H1 (cell line): ENCODE results near the gene LRRC4C. TPM values are rescaled to one million over a fixed set of nuclear protein-coding genes. Genes with fewer than 3 reads are reported as not detected.

Experiments
- CTCF ChIA-PET: fragments of 300-600 bp; sonication (Branson Sonifier 250); formaldehyde crosslinking; loops from one replicate; lab custom pipeline; 2021; ENCODE audit not compliant: partially characterized antibody; lab: Charles Lee
- POLR2A ChIA-PET: fragments of 300-600 bp; sonication (Branson Sonifier 250); formaldehyde crosslinking; loops from one replicate; lab custom pipeline; 2021; ENCODE audit warnings: inconsistent platforms; ENCODE audit not compliant: partially characterized antibody; lab: Charles Lee
- DNase-seq, 2 experiments: peaks; one replicate each; pipeline versions ENCODE4 v3.0.0 to v3.0.0-alpha.2; 2010 to 2022; ENCODE audit warnings: low spot score in 2 of 2, low read depth in 1 of 2, mixed read lengths in 1 of 2
- FAIRE-seq: peaks from 2 replicates; lab custom pipeline; 2011; peaks lifted over from hg19 to GRCh38; lab: Jason Lieb, UNC
- H2AFZ ChIP-seq: 2 replicates; pipeline ENCODE4 v1.8.1; 2012; ENCODE audit warnings: low read length, inconsistent platforms
- H2AK5ac ChIP-seq: 2 replicates; pipeline ENCODE4 v1.6.1; 2013; ENCODE audit warnings: low read depth, low read length
- H2BK120ac ChIP-seq: replicated peaks from 2 replicates; pipeline ENCODE3; 2013; ENCODE audit warnings: low read depth, low read length, inconsistent platforms
- H2BK12ac ChIP-seq: 2 replicates; pipeline ENCODE4 v1.6.1; 2013; ENCODE audit warnings: low read depth, low read length
- H2BK15ac ChIP-seq: 2 replicates; pipeline ENCODE4 v1.6.1; 2013; ENCODE audit warnings: low read length
- H2BK20ac ChIP-seq: 2 replicates; pipeline ENCODE4 v1.6.1; 2013; ENCODE audit warnings: low read length
- H2BK5ac ChIP-seq: 2 replicates; pipeline ENCODE4 v1.6.1; 2013; ENCODE audit warnings: low read depth, low read length
- H3K14ac ChIP-seq: 2 replicates; pipeline ENCODE4 v1.6.1; 2013; ENCODE audit warnings: inconsistent platforms; ENCODE audit not compliant: insufficient read length
- H3K18ac ChIP-seq: 2 replicates; pipeline ENCODE4 v1.6.1; 2013; ENCODE audit warnings: low read length; ENCODE audit errors: extremely low read depth
- H3K23ac ChIP-seq: 2 replicates; pipeline ENCODE4 v1.6.1; 2013; ENCODE audit warnings: inconsistent platforms; ENCODE audit not compliant: insufficient read length
- H3K23me2 ChIP-seq: 2 replicates; pipeline ENCODE4 v1.6.1; 2013; ENCODE audit warnings: low read depth, low read length
- H3K27ac ChIP-seq: 2 replicates; pipeline ENCODE4 v1.6.1; 2011; ENCODE audit warnings: low read depth, low read length, inconsistent platforms
- H3K27me3 ChIP-seq, 4 experiments: replicated peaks in 1 of 4; 1 replicate in 1 of 4; 2 replicates in 3 of 4; pipeline versions ENCODE4 v1.6.1 to v1.8.1; 2011 to 2013; ENCODE audit warnings: low read length in 3 of 4, mild to moderate bottlenecking in 3 of 4, inconsistent platforms in 2 of 4, mixed read lengths in 2 of 4, moderate library complexity in 1 of 4; ENCODE audit not compliant: control insufficient read depth in 3 of 4, insufficient read depth in 3 of 4; ENCODE audit errors: extremely low read depth in 1 of 4
- H3K36me3 ChIP-seq, 4 experiments: 2 replicates each; pipeline versions ENCODE4 v1.6.1 to v1.8.1; 2011 to 2013; ENCODE audit warnings: mild to moderate bottlenecking in 4 of 4, low read length in 3 of 4, moderate library complexity in 2 of 4, control low read depth in 1 of 4, inconsistent platforms in 1 of 4; ENCODE audit not compliant: insufficient read depth in 4 of 4, control insufficient read depth in 2 of 4
- H3K4ac ChIP-seq: replicated peaks from 2 replicates; pipeline ENCODE3; 2013; ENCODE audit warnings: low read length, low read depth, mixed read lengths, inconsistent platforms; ENCODE audit not compliant: insufficient read length
- H3K4me1 ChIP-seq, 4 experiments: replicated peaks in 1 of 4; 1 replicate in 1 of 4; 2 replicates in 3 of 4; pipeline versions ENCODE4 v1.6.1 to v1.8.1; 2011 to 2013; ENCODE audit warnings: low read length in 3 of 4, inconsistent platforms in 2 of 4, mixed read lengths in 1 of 4; ENCODE audit not compliant: insufficient read depth in 4 of 4, control insufficient read depth in 3 of 4
- H3K4me2 ChIP-seq, 2 experiments: 2 replicates each; pipeline versions ENCODE4 v1.6.1 to v1.8.1; 2011 to 2013; ENCODE audit warnings: low read depth in 2 of 2, low read length in 2 of 2, control low read depth in 1 of 2, inconsistent platforms in 1 of 2, mild to moderate bottlenecking in 1 of 2; ENCODE audit not compliant: insufficient read depth in 1 of 2
- H3K4me3 ChIP-seq, 4 experiments: fragments of 200-600, 300-600 bp in 1 of 4; sonication (generic), shearing (Covaris generic), sonication (Bioruptor Twin) in 1 of 4; 2 replicates each; pipeline versions ENCODE4 v1.5.1 to v1.8.1; 2011 to 2016; ENCODE audit warnings: low read length in 4 of 4, low read depth in 3 of 4, control low read depth in 2 of 4, inconsistent platforms in 2 of 4, mild to moderate bottlenecking in 2 of 4, mixed read lengths in 1 of 4, moderate library complexity in 1 of 4; ENCODE audit not compliant: insufficient read depth in 2 of 4; ENCODE audit errors: extremely low read depth in 1 of 4
- H3K56ac ChIP-seq: replicated peaks from 2 replicates; pipeline ENCODE3; 2013; ENCODE audit warnings: low read depth, mild to moderate bottlenecking, mixed read lengths, low read length, inconsistent platforms; ENCODE audit not compliant: insufficient read length
- H3K79me1 ChIP-seq: 2 replicates; pipeline ENCODE4 v1.6.1; 2013; ENCODE audit warnings: low read depth, low read length, control low read depth
- H3K79me2 ChIP-seq, 2 experiments: 2 replicates each; pipeline versions ENCODE4 v1.6.1 to v1.8.1; 2012 to 2013; ENCODE audit warnings: low read length in 2 of 2, mild to moderate bottlenecking in 2 of 2, inconsistent platforms in 1 of 2; ENCODE audit not compliant: insufficient read depth in 2 of 2, control insufficient read depth in 1 of 2
- H3K9ac ChIP-seq, 4 experiments: replicated peaks in 1 of 4; 1 replicate in 1 of 4; 2 replicates in 3 of 4; pipeline versions ENCODE4 v1.6.1 to v1.8.1; 2011 to 2013; ENCODE audit warnings: low read depth in 3 of 4, low read length in 3 of 4, control low read depth in 2 of 4, mild to moderate bottlenecking in 2 of 4, moderate library complexity in 2 of 4, inconsistent platforms in 1 of 4; ENCODE audit errors: extremely low read depth in 1 of 4
- H3K9me3 ChIP-seq, 2 experiments: 2 replicates each; pipeline versions ENCODE4 v1.6.1 to v1.8.1; 2012 to 2013; ENCODE audit warnings: mild to moderate bottlenecking in 2 of 2, moderate library complexity in 2 of 2, control low read depth in 1 of 2, inconsistent platforms in 1 of 2, low read depth in 1 of 2, low read length in 1 of 2, mixed read lengths in 1 of 2; ENCODE audit not compliant: insufficient read depth in 2 of 2
- H4K20me1 ChIP-seq, 2 experiments: replicated peaks in 1 of 2; 2 replicates each; pipeline versions ENCODE3 to v1.8.1; 2011 to 2013; ENCODE audit warnings: inconsistent platforms in 2 of 2, low read length in 2 of 2, mild to moderate bottlenecking in 1 of 2; ENCODE audit not compliant: insufficient read depth in 2 of 2, control insufficient read depth in 1 of 2
- H4K5ac ChIP-seq: 2 replicates; pipeline ENCODE4 v1.6.1; 2013; ENCODE audit warnings: low read length, low read depth, mixed read lengths, inconsistent platforms; ENCODE audit not compliant: insufficient read length
- H4K8ac ChIP-seq: 2 replicates; pipeline ENCODE4 v1.8.0; 2013; ENCODE audit warnings: mild to moderate bottlenecking, moderate library complexity, low read length, inconsistent platforms; ENCODE audit not compliant: insufficient read depth; ENCODE audit errors: extremely low read depth
- H4K91ac ChIP-seq: replicated peaks from 2 replicates; pipeline ENCODE3; 2013; ENCODE audit warnings: low read length, mixed read lengths, inconsistent platforms; ENCODE audit not compliant: insufficient read length
- BACH1 ChIP-seq: IDR thresholded peaks from 2 replicates; pipeline ENCODE4 v1.6.1; 2012; ENCODE audit warnings: low read length, improper control_type of control experiment
- BCL11A ChIP-seq, 2 experiments: IDR thresholded peaks; one replicate each; pipeline ENCODE4 v1.6.1; 2011; ENCODE audit warnings: low read depth in 2 of 2, low read length in 2 of 2, mild to moderate bottlenecking in 2 of 2
- EGR1 ChIP-seq: IDR thresholded peaks from 2 replicates; pipeline ENCODE4 v1.6.1; 2011; ENCODE audit warnings: low read depth, low read length, borderline replicate concordance
- JUN ChIP-seq: IDR thresholded peaks from 2 replicates; pipeline ENCODE4 v1.6.1; 2011; ENCODE audit warnings: low read depth, mild to moderate bottlenecking, improper control_type of control experiment, low read length
- MAFK ChIP-seq: IDR thresholded peaks from 2 replicates; pipeline ENCODE4 v1.6.1; 2012; ENCODE audit warnings: low read depth, mild to moderate bottlenecking, improper control_type of control experiment, low read length
- MAX ChIP-seq: IDR thresholded peaks from 2 replicates; pipeline ENCODE4 v1.6.1; 2012; ENCODE audit warnings: inconsistent platforms
- RFX5 ChIP-seq: IDR thresholded peaks from 2 replicates; pipeline ENCODE4 v1.6.1; 2011; ENCODE audit warnings: low read depth, low read length, improper control_type of control experiment, borderline replicate concordance
- SP4 ChIP-seq: IDR thresholded peaks from 2 replicates; pipeline ENCODE4 v1.6.1; 2012; ENCODE audit warnings: low read length, inconsistent platforms
- WGBS, 2 experiments: shearing (Covaris generic) in 1 of 2; methylation state at CpG; one replicate each; pipeline versions ENCODE4 v1.1.6 to v1.1.7; 2013 to 2015; ENCODE audit warnings: low lambda C conversion rate in 2 of 2, mixed read lengths in 2 of 2, inconsistent platforms in 1 of 2, low coverage in 1 of 2, missing lambda C conversion rate in 1 of 2; ENCODE audit not compliant: insufficient replicate concordance in 2 of 2, insufficient coverage in 1 of 2, insufficient read length in 1 of 2; ENCODE audit errors: extremely low coverage in 1 of 2, missing lambda C conversion rate in 1 of 2; 5-methylcytosine and 5-hydroxymethylcytosine counted together
- polyA plus RNA-seq, 7 experiments: library from polyadenylated mRNA; depleted of rRNA in 3 of 7; stranded (reverse) in 5 of 7; unstranded in 2 of 7; fragments of >200 nt in 5 of 7; fragments of 200-250 nt in 2 of 7; gene quantifications; 1 replicate in 5 of 7; 2 replicates in 1 of 7; 4 replicates in 1 of 7; pipeline versions ENCODE4 v1.2.1 to v1.2.3, GENCODE V29; 2011 to 2013; ENCODE audit warnings: missing spikeins in 2 of 7, mixed read lengths in 2 of 7
- total RNA-seq: library from RNA; stranded (reverse); fragmentation: NEBNext Ultra II Directional; extraction: Animal tissue kit (Norgen Biotek cat#: 25700); gene quantifications from 2 replicates; pipeline ENCODE4 v1.2.1, GENCODE V29; 2021

Gene LRRC4C
- total and polyA plus RNA-seq, 2 of the 8 experiments (the other 6 are each of a cell fraction or from before 2014, with no cell fraction given) = 0.23 to 2.2 TPM

- H3K4me2 ChIP-seq = no peak overlapping the region
- H3K18ac ChIP-seq = no peak overlapping the region
- no peak overlapping the region for H2BK15ac ChIP-seq
- H3K23ac ChIP-seq = no peak overlapping the region
- H3K14ac ChIP-seq = no peak overlapping the region
- H3K27me3 ChIP-seq = no peaks in the 10 kb centered on the region
- no peaks in the 10 kb centered on the region for H3K9me3 ChIP-seq
- no peak overlapping the region for H4K8ac ChIP-seq
- H3K4ac ChIP-seq = no peak overlapping the region
- no peak overlapping the region for H3K9ac ChIP-seq
- H2BK20ac ChIP-seq = no peak overlapping the region
- H4K91ac ChIP-seq = no peak overlapping the region
- H3K36me3 ChIP-seq = no peaks in the 10 kb centered on the region
- H3K79me1 ChIP-seq = no peaks in the 10 kb centered on the region
- no peaks in the 10 kb centered on the region for H3K4me1 ChIP-seq
- H3K27ac ChIP-seq = no peak overlapping the region
- DNase-seq = no peak
- no peak overlapping the region for H3K56ac ChIP-seq
- WGBS, 2 experiments = 88% methylated on average over 3 of the region's 3 CpGs; no CpG with 5 or more reads in 1 of the 2 experiments
- no peak for FAIRE-seq
- H4K5ac ChIP-seq = no peak overlapping the region
- H4K20me1 ChIP-seq = no peaks in the 10 kb centered on the region
- H2AK5ac ChIP-seq = no peak overlapping the region
- POLR2A ChIA-PET = no interaction called here
- no peak overlapping the region for H2BK5ac ChIP-seq
- no peak overlapping the region for H2AFZ ChIP-seq
- H3K4me3 ChIP-seq = no peak overlapping the region
- no peaks in the 10 kb centered on the region for H3K79me2 ChIP-seq
- CTCF ChIA-PET = interaction anchor here (0.7 to 1.5 kb wide), 3 partner anchors 9 to 157 kb away, joined by 3 to 4 read pairs (median 3); no protein-coding TSS in a partner anchor
- H2BK12ac ChIP-seq = no peak overlapping the region
- no peaks in the 10 kb centered on the region for H3K23me2 ChIP-seq
- no peak overlapping the region for H2BK120ac ChIP-seq
- no peak for TF ChIP-seq BCL11A (IDR thresholded peaks at IDR 0.05; ENCODE audit: low read depth in 2 of 2, low read length in 2 of 2)
- TF ChIP-seq MAX = no peak
- TF ChIP-seq RFX5 = no peak
- TF ChIP-seq SP4 = no peak
- no peak for TF ChIP-seq JUN
- no peak for TF ChIP-seq EGR1
- no peak for TF ChIP-seq BACH1
- no peak for TF ChIP-seq MAFK
Measured at GRCh38 chr11:40139066-40139465, 1320.4 kb downstream of the LRRC4C start.
